ENCODE results near the gene NID2.

The NID2 gene

GRCh38 chr14:52079239-52079959, 10.5 kb upstream of the NID2 start:
- no peak for TF ChIP-seq POLR2AphosphoS5 (IDR thresholded peaks at IDR 0.05; ENCODE audit: low read depth, low read length)
- no peak for TF ChIP-seq TAF1 (IDR thresholded peaks at IDR 0.05; ENCODE audit: borderline replicate concordance, insufficient read depth, low read length)
- TF ChIP-seq FOXP2 (optimal IDR thresholded peaks at IDR 0.05; ENCODE audit: borderline replicate concordance, extremely low read depth, extremely low read length, insufficient read depth) = no peak
- TF ChIP-seq REST (IDR thresholded peaks at IDR 0.05; ENCODE audit: insufficient read depth in 1 of 2, low read depth in 2 of 2, low read length in 2 of 2) = no peak
- no peak for TF ChIP-seq SIN3A (IDR thresholded peaks at IDR 0.05; ENCODE audit: borderline replicate concordance, insufficient read depth, low read length)

GRCh38 chr14:52078721-52079120, 9.9 kb upstream of the NID2 start:
- TF ChIP-seq REST (IDR thresholded peaks at IDR 0.05; ENCODE audit: insufficient read depth in 1 of 2, low read depth in 2 of 2, low read length in 2 of 2) = no peak
- TF ChIP-seq TAF1 (IDR thresholded peaks at IDR 0.05; ENCODE audit: borderline replicate concordance, insufficient read depth, low read length) = no peak
- TF ChIP-seq POLR2AphosphoS5 (IDR thresholded peaks at IDR 0.05; ENCODE audit: low read depth, low read length) = no peak
- no peak for TF ChIP-seq SIN3A (IDR thresholded peaks at IDR 0.05; ENCODE audit: borderline replicate concordance, insufficient read depth, low read length)
- TF ChIP-seq FOXP2 (optimal IDR thresholded peaks at IDR 0.05; ENCODE audit: borderline replicate concordance, extremely low read depth, extremely low read length, insufficient read depth) = no peak

GRCh38 chr14:52078095-52078531, 9.3 kb upstream of the NID2 start:
- TF ChIP-seq SIN3A (IDR thresholded peaks at IDR 0.05; ENCODE audit: borderline replicate concordance, insufficient read depth, low read length) (no peak), FOXP2 (optimal IDR thresholded peaks at IDR 0.05; ENCODE audit: borderline replicate concordance, extremely low read depth, extremely low read length, insufficient read depth) (no peak), TAF1 (IDR thresholded peaks at IDR 0.05; ENCODE audit: borderline replicate concordance, insufficient read depth, low read length) (no peak)

- no peak for TF ChIP-seq POLR2AphosphoS5 (IDR thresholded peaks at IDR 0.05; ENCODE audit: low read depth, low read length)
- TF ChIP-seq FOXP2 (optimal IDR thresholded peaks at IDR 0.05; ENCODE audit: borderline replicate concordance, extremely low read depth, extremely low read length, insufficient read depth) = no peak
- no peak for TF ChIP-seq SIN3A (IDR thresholded peaks at IDR 0.05; ENCODE audit: borderline replicate concordance, insufficient read depth, low read length)
- TF ChIP-seq REST (IDR thresholded peaks at IDR 0.05; ENCODE audit: insufficient read depth in 1 of 2, low read depth in 2 of 2, low read length in 2 of 2) = no peak
- TF ChIP-seq TAF1 (IDR thresholded peaks at IDR 0.05; ENCODE audit: borderline replicate concordance, insufficient read depth, low read length) = no peak
These were observed 8.6 kb upstream of the NID2 start for GRCh38 chr14:52077256-52077979.

GRCh38 chr14:52076334-52076733, 7.5 kb upstream of the NID2 start:
- TF ChIP-seq FOXP2 (optimal IDR thresholded peaks at IDR 0.05; ENCODE audit: borderline replicate concordance, extremely low read depth, extremely low read length, insufficient read depth) (no peak), REST (IDR thresholded peaks at IDR 0.05; ENCODE audit: insufficient read depth in 1 of 2, low read depth in 2 of 2, low read length in 2 of 2) (no peak), POLR2AphosphoS5 (IDR thresholded peaks at IDR 0.05; ENCODE audit: low read depth, low read length) (no peak), SIN3A (IDR thresholded peaks at IDR 0.05; ENCODE audit: borderline replicate concordance, insufficient read depth, low read length) (no peak)

All from PFSK-1 (cell line).